ENCODE data around the gene IGSF21.

DNA sequence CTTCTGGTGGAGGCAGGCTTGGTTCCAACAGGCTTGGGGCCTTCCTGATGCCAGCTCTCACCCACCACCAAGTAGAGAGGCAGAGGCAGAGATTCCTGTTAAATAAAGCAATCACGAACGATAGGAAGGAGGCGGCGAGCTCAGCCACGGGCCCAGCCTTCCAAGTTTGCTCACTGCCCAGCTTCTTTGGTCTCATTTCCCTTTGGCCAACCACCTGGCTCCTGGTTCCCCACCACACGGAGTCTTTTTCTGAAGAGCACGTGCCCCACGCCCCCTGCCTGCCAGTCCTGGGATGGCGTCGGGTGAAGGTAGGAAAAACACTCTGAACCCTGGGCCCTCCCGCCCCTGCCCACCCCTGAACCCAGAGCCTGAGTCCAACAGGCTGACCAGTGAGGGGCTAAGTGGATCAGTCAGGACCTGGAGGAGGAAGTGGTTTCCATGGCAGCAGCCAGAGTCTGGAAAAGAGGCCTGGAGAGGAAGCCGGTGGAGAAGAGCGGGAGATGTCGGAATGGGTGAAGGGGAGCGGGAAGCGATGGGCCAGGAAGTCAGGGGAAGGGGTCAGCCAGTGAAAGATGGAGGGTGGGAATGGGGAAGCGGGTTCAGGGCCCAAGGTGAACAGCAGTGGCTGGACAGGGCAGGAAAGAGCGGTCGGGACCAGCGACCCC lies 214.9 kb downstream of the IGSF21 start:
- TF ChIP-seq POLR2AphosphoS5 (IDR thresholded peaks at IDR 0.05) = no peak
- TF ChIP-seq, protein P1, sequence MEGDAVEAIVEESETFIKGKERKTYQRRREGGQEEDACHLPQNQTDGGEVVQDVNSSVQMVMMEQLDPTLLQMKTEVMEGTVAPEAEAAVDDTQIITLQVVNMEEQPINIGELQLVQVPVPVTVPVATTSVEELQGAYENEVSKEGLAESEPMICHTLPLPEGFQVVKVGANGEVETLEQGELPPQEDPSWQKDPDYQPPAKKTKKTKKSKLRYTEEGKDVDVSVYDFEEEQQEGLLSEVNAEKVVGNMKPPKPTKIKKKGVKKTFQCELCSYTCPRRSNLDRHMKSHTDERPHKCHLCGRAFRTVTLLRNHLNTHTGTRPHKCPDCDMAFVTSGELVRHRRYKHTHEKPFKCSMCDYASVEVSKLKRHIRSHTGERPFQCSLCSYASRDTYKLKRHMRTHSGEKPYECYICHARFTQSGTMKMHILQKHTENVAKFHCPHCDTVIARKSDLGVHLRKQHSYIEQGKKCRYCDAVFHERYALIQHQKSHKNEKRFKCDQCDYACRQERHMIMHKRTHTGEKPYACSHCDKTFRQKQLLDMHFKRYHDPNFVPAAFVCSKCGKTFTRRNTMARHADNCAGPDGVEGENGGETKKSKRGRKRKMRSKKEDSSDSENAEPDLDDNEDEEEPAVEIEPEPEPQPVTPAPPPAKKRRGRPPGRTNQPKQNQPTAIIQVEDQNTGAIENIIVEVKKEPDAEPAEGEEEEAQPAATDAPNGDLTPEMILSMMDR (IDR thresholded peaks at IDR 0.05) = no peak

Measured in prostate gland (tissue), 2 donors.